Motor neuron (in vitro differentiated cells): ENCODE measurements around the gene CDC20B. TPM values are rescaled to one million over a fixed set of nuclear protein-coding genes. Genes with fewer than 3 reads are reported as not detected.
A peak's percentile ranks its signal among the peaks of the same experiment; 100 is the strongest.
"Not testable (repeated sequence)": the region's sequence is repeated elsewhere in the genome, so short reads cannot be mapped to it uniquely, and the experiment has no call there.

Source experiments
- ATAC-seq, 8 experiments: fragments of 200-7000 bp; cut with Tn5 transposase; replicated peaks in 6 of 8; 2 replicates each; pipeline ENCODE4 v1.8.0; 2021; ENCODE audit warnings: mild to moderate bottlenecking in 8 of 8, moderate library complexity in 8 of 8
- H3K27ac ChIP-seq, 2 donors: fragments of 250-450 bp; sonication (Bioruptor Pico); 2 replicates each; pipeline ENCODE4 v1.9.0; 2021; ENCODE audit warnings: antibody characterized with exemption in 2 of 2, mild to moderate bottlenecking in 2 of 2, moderate library complexity in 1 of 2
- H3K4me1 ChIP-seq, 2 donors: fragments of 250-450 bp; sonication (Bioruptor Pico); replicated peaks in 1 of 2; 2 replicates each; pipeline ENCODE4 v1.6.1; 2021; ENCODE audit warnings: antibody characterized with exemption in 2 of 2, mild to moderate bottlenecking in 2 of 2, moderate library complexity in 1 of 2
- H3K4me3 ChIP-seq, 5 donors: fragments of 250-450 bp; sonication (Bioruptor Pico); 2 replicates each; pipeline ENCODE4 v1.9.0; 2021; ENCODE audit warnings: antibody characterized with exemption in 5 of 5, mild to moderate bottlenecking in 5 of 5, moderate library complexity in 4 of 5
- WGBS, 10 experiments: fragments of 450-650 bp; shearing (Covaris generic); methylation state at CpG; one replicate each; pipeline ENCODE4 v1.0.0; 2022; 5-methylcytosine and 5-hydroxymethylcytosine counted together
- in situ Hi-C, 9 experiments: fragments of 400-800 bp; cut with MboI; loops; one replicate each; pipeline ENCODE4 v1.15.0; 2021; ENCODE audit warnings: low sequenced_read_pairs in 9 of 9, low pct_unique_long_range_greater_than_20kb in 2 of 9; ENCODE audit not compliant: unreplicated experiment in 9 of 9
- total RNA-seq, 8 experiments: library from RNA; unstranded; fragments of 300-600 nt; gene quantifications; 2 replicates each; pipeline versions ENCODE4 v1.2.3 to v1.2.4, GENCODE V29; 2022

Gene CDC20B
- total RNA-seq, 8 experiments from 2014 or later = 0.09 to 1.00 (median 0.14) TPM; not detected in 2

- peaks cover 9 to 14% of the 10 kb centered on the region in 2 donors for H3K4me1 ChIP-seq
- no peak overlapping the region for H3K27ac ChIP-seq
- ATAC-seq = no peak
- in situ Hi-C loops = no loop called here
- no peak overlapping the region for H3K4me3 ChIP-seq
Measured at GRCh38 chr5:55113327-55113726, 59.6 kb downstream of the CDC20B start.

- in situ Hi-C loops = no loop called here
- H3K27ac ChIP-seq = no peak overlapping the region
- H3K4me3 ChIP-seq = no peak overlapping the region
- ATAC-seq = peak in 3 of 8 experiments; percentile 80 to 89 (median 81)
- peaks cover 9 to 14% of the 10 kb centered on the region in 2 donors for H3K4me1 ChIP-seq
- 15 to 83% (median 53%) methylated on average over 2 of the region's 2 CpGs; no CpG with 5 or more reads in 5 of the 10 experiments for WGBS, 10 experiments
Measured at GRCh38 chr5:55110217-55110616, 62.8 kb downstream of the CDC20B start.

GRCh38 chr5:55108661-55109060 lies 64.3 kb downstream of the CDC20B start:
- in situ Hi-C loops = no loop called here
- Histone ChIP-seq H3K4me3 (no peak overlapping the region), H3K27ac (no peak overlapping the region), H3K4me1 (peaks cover 9 to 14% of the 10 kb centered on the region in 2 donors)
- 36 to 100% (median 80%) methylated on average over 1 to 3 of the region's 3 CpGs; no CpG with 5 or more reads in 2 of the 10 experiments for WGBS, 10 experiments
- ATAC-seq = no peak

- H3K27ac ChIP-seq, in situ Hi-C loops, ATAC-seq, H3K4me3 ChIP-seq: not testable (repeated sequence)
- H3K4me1 ChIP-seq = peaks cover 9 to 14% of the 10 kb centered on the region in 2 donors
Measured at GRCh38 chr5:55105976-55106375, 67.0 kb downstream of the CDC20B start.

- Histone ChIP-seq H3K4me1 (peaks cover 4 to 7% of the 10 kb centered on the region in 2 donors), H3K4me3 (no peak overlapping the region), H3K27ac (no peak overlapping the region)
- WGBS, 10 experiments = 32 to 100% (median 80%) methylated on average over 1 to 4 of the region's 5 CpGs; no CpG with 5 or more reads in 1 of the 10 experiments
- ATAC-seq = no peak
- in situ Hi-C loops = no loop called here
Measured at GRCh38 chr5:55104946-55105701, 67.9 kb downstream of the CDC20B start.

GRCh38 chr5:55104036-55104772 lies 68.8 kb downstream of the CDC20B start:
- Histone ChIP-seq H3K4me3 (no peak overlapping the region), H3K4me1 (no peaks in the 10 kb centered on the region), H3K27ac (no peak overlapping the region)
- 0 to 93% (median 72%) methylated on average over 1 to 2 of the region's 2 CpGs; no CpG with 5 or more reads in 2 of the 10 experiments for WGBS, 10 experiments
- peak in 2 of 8 experiments; percentile 52 to 60 for ATAC-seq
- in situ Hi-C loops = no loop called here

GRCh38 chr5:55102348-55102747 lies 70.6 kb downstream of the CDC20B start, which contains the start of gene GZMA:
Gene GZMA, plus strand, starts transcription at chr5:55102646. Its CDS starts 37 bp downstream, at chr5:55102683.
- no peak within 1 kb of the TSS for H3K4me3 ChIP-seq
- 0 to 90% (median 77%) methylated on average over 1 to 3 of the region's 3 CpGs for WGBS, 10 experiments
- no peak for ATAC-seq
- H3K27ac ChIP-seq = no peak within 1 kb of the TSS
- in situ Hi-C loops = no loop called here
- no peaks in the 10 kb centered on the region for H3K4me1 ChIP-seq

GRCh38 chr5:55101556-55102276 lies 71.3 kb downstream of the CDC20B start:
- in situ Hi-C loops = no loop called here
- 92 to 100% (median 96%) methylated on average over 1 to 2 of the region's 5 CpGs; no CpG with 5 or more reads in 6 of the 10 experiments for WGBS, 10 experiments
- Histone ChIP-seq H3K4me1 (no peaks in the 10 kb centered on the region), H3K4me3 (no peak overlapping the region), H3K27ac (no peak overlapping the region)
- no peak for ATAC-seq

GRCh38 chr5:55101148-55101547 lies 71.8 kb downstream of the CDC20B start:
- H3K4me3 ChIP-seq, ATAC-seq, in situ Hi-C loops, H3K27ac ChIP-seq, H3K4me1 ChIP-seq: not testable (repeated sequence)

GRCh38 chr5:55096861-55097260 lies 76.1 kb downstream of the CDC20B start:
- no peak for ATAC-seq
- Histone ChIP-seq H3K4me1 (no peaks in the 10 kb centered on the region), H3K4me3 (no peak overlapping the region), H3K27ac (no peak overlapping the region)
- 41 to 100% (median 70%) methylated on average over 2 to 6 of the region's 6 CpGs; no CpG with 5 or more reads in 3 of the 10 experiments for WGBS, 10 experiments
- in situ Hi-C loops = no loop called here

GRCh38 chr5:55096182-55096581 lies 76.8 kb downstream of the CDC20B start:
- no peak for ATAC-seq
- H3K27ac ChIP-seq = no peak overlapping the region
- H3K4me3 ChIP-seq = no peak overlapping the region
- H3K4me1 ChIP-seq = no peaks in the 10 kb centered on the region
- WGBS, 10 experiments = 14 to 100% (median 82%) methylated on average over 1 to 3 of the region's 3 CpGs; no CpG with 5 or more reads in 2 of the 10 experiments
- in situ Hi-C loops = no loop called here

GRCh38 chr5:55091011-55091410 lies 82.0 kb downstream of the CDC20B start:
- in situ Hi-C loops, H3K4me3 ChIP-seq, ATAC-seq, H3K4me1 ChIP-seq, H3K27ac ChIP-seq: not testable (repeated sequence)
- WGBS, 10 experiments = 29 to 90% (median 68%) methylated on average over 3 to 6 of the region's 6 CpGs; no CpG with 5 or more reads in 1 of the 10 experiments

- 0 to 86% (median 33%) methylated on average over 1 to 2 of the region's 2 CpGs; no CpG with 5 or more reads in 6 of the 10 experiments for WGBS, 10 experiments
- in situ Hi-C loops, ATAC-seq: not testable (repeated sequence)
Measured at GRCh38 chr5:55089301-55089700, 83.7 kb downstream of the CDC20B start.

More at GRCh38 chr5:55089301-55089700, 83.7 kb downstream of the CDC20B start:
- H3K27ac ChIP-seq, H3K4me1 ChIP-seq, H3K4me3 ChIP-seq: not testable (repeated sequence)
